B cell (primary cell): ENCODE data around the gene GAD2. TPM values are rescaled to one million over a fixed set of nuclear protein-coding genes. Genes with fewer than 3 reads are reported as not detected.

Experiments
- ATAC-seq: fragments of 200-7000 bp; cut with Tn5 transposase; one replicate; pipeline ENCODE4 v1.10.0; 2021; ENCODE audit warnings: low read depth, mild to moderate bottlenecking, moderate number of reproducible peaks, moderate library complexity
- CTCF ChIA-PET: fragments of 350-600 bp; sonication (Branson Sonifier 250); formaldehyde crosslinking; loops from one replicate; lab custom pipeline; 2021; ENCODE audit warnings: antibody characterized with exemption, inconsistent platforms; lab: Charles Lee
- POLR2A ChIA-PET: fragments of 350-600 bp; sonication (Branson Sonifier 250); formaldehyde crosslinking; loops from one replicate; lab custom pipeline; 2021; ENCODE audit warnings: antibody characterized with exemption; lab: Charles Lee
- DNase-seq: peaks from one replicate; pipeline ENCODE4 v3.0.0; 2013
- H2AFZ ChIP-seq: 2 replicates; pipeline ENCODE4 v1.6.1; 2012; ENCODE audit warnings: mild to moderate bottlenecking, low read depth, low read length; ENCODE audit not compliant: insufficient read depth, poor library complexity, severe bottlenecking
- H3K27ac ChIP-seq, 2 donors: 1 replicate in 1 of 2; 2 replicates in 1 of 2; pipeline ENCODE4 v1.5.1; 2012 to 2013; ENCODE audit warnings: low read length in 2 of 2, mild to moderate bottlenecking in 2 of 2, moderate library complexity in 1 of 2
- H3K27me3 ChIP-seq, 4 experiments: fragments of 200-600 bp in 1 of 4; sonication (generic) in 1 of 4; replicated peaks in 1 of 4; 1 replicate in 2 of 4; 2 replicates in 2 of 4; pipeline versions ENCODE4 v1.6.1 to v1.7.0; 2013 to 2016; ENCODE audit warnings: low read length in 3 of 4, mild to moderate bottlenecking in 2 of 4, mixed read lengths in 1 of 4, moderate library complexity in 1 of 4; ENCODE audit not compliant: insufficient read depth in 4 of 4, control insufficient read depth in 3 of 4; ENCODE audit errors: control extremely low read depth in 1 of 4
- H3K36me3 ChIP-seq, 2 experiments: replicated peaks in 1 of 2; 1 replicate in 1 of 2; 2 replicates in 1 of 2; pipeline versions ENCODE4 v1.6.1 to v1.7.1; 2013; ENCODE audit warnings: low read length in 1 of 2; ENCODE audit not compliant: insufficient read depth in 2 of 2, control insufficient read depth in 1 of 2; ENCODE audit errors: control extremely low read depth in 1 of 2, extremely low read depth in 1 of 2
- H3K4me1 ChIP-seq, 2 donors: fragments of 200-600 bp in 1 of 2; sonication (generic) in 1 of 2; 1 replicate in 1 of 2; 2 replicates in 1 of 2; pipeline versions ENCODE4 v1.5.1 to v1.6.1; 2013 to 2017; ENCODE audit warnings: low read length in 2 of 2; ENCODE audit not compliant: control insufficient read depth in 2 of 2, insufficient read depth in 2 of 2
- H3K4me2 ChIP-seq: replicated peaks from 2 replicates; pipeline ENCODE3; 2012; ENCODE audit warnings: mild to moderate bottlenecking, low read depth, low read length; ENCODE audit not compliant: poor library complexity, severe bottlenecking
- H3K4me3 ChIP-seq, 5 experiments: fragments of 200-600 bp in 1 of 5; sonication (generic) in 1 of 5; 1 replicate in 3 of 5; 2 replicates in 2 of 5; pipeline versions ENCODE4 v1.5.1 to v1.7.0; 2011 to 2016; ENCODE audit warnings: low read length in 4 of 5, mild to moderate bottlenecking in 4 of 5, low read depth in 2 of 5, control low read depth in 1 of 5, moderate library complexity in 1 of 5; ENCODE audit not compliant: insufficient read depth in 1 of 5; ENCODE audit errors: control extremely low read depth in 1 of 5, extremely low read depth in 1 of 5
- H3K79me2 ChIP-seq: fragments of 200-600 bp; sonication (generic); one replicate; pipeline ENCODE4 v1.6.0; 2016; ENCODE audit warnings: low read length; ENCODE audit not compliant: control insufficient read depth, insufficient read depth
- H3K9ac ChIP-seq: fragments of 200-600 bp; sonication (generic); 2 replicates; pipeline ENCODE4 v1.6.1; 2017; ENCODE audit warnings: mild to moderate bottlenecking, low read length, moderate library complexity
- H3K9me3 ChIP-seq, 3 donors: one replicate each; pipeline versions ENCODE4 v1.6.1 to v1.7.1; 2013; ENCODE audit warnings: low read length in 2 of 3; ENCODE audit not compliant: control insufficient read depth in 2 of 3, insufficient read depth in 1 of 3; ENCODE audit errors: control extremely low read depth in 1 of 3
- H4K20me1 ChIP-seq: 2 replicates; pipeline ENCODE4 v1.6.0; 2012; ENCODE audit warnings: mild to moderate bottlenecking, low read length; ENCODE audit not compliant: insufficient read depth, control insufficient read depth, poor library complexity, severe bottlenecking
- H3K27ac Mint-ChIP-seq: one replicate; pipeline ENCODE4 v1.8.0; 2021; ENCODE audit warnings: mixed read lengths
- H3K27me3 Mint-ChIP-seq: one replicate; pipeline ENCODE4 v1.8.0; 2021; ENCODE audit warnings: mixed read lengths
- H3K4me1 Mint-ChIP-seq: one replicate; pipeline ENCODE4 v1.8.0; 2021; ENCODE audit warnings: mixed read lengths
- H3K4me3 Mint-ChIP-seq: one replicate; pipeline ENCODE4 v1.8.0; 2021; ENCODE audit warnings: mixed read lengths
- H3K9me3 Mint-ChIP-seq: one replicate; pipeline ENCODE4 v1.8.0; 2022; ENCODE audit warnings: mixed read lengths; ENCODE audit not compliant: insufficient read depth
- EZH2 ChIP-seq: IDR thresholded peaks from 2 replicates; pipeline ENCODE4 v1.6.1; 2012; ENCODE audit warnings: borderline replicate concordance, low read depth, mild to moderate bottlenecking, moderate library complexity, low read length; ENCODE audit not compliant: insufficient read depth, poor library complexity, severe bottlenecking
- WGBS: methylation state at CpG from one replicate; pipeline ENCODE4 v1.1.5; 2013; ENCODE audit warnings: missing lambda C conversion rate; ENCODE audit not compliant: insufficient coverage; 5-methylcytosine and 5-hydroxymethylcytosine counted together
- intact Hi-C: fragments of 100-400 bp; cut with micrococcal nuclease; formaldehyde crosslinking; loops from one replicate; pipeline ENCODE4 v1.10.0; 2022
- polyA plus RNA-seq: library from polyadenylated mRNA; depleted of rRNA; stranded (reverse); fragments of >200 nt; gene quantifications from 2 replicates; pipeline ENCODE4 v1.2.3, GENCODE V29; 2012
- total RNA-seq, 2 donors: library from RNA; stranded (reverse); fragments of 120-200 nt in 1 of 2; gene quantifications; 1 replicate in 1 of 2; 2 replicates in 1 of 2; pipeline versions ENCODE4 v1.2.3 to v1.2.4, GENCODE V29; 2013 to 2022
- TF ChIP-seq, protein P1 (sequence below): fragments of 200-600 bp; IDR thresholded peaks from one replicate; pipeline ENCODE4 v1.8.0; 2022; ENCODE audit warnings: antibody characterized with exemption, mild to moderate bottlenecking

The GAD2 gene
- total and polyA plus RNA-seq, 2 donors (not counting 1 experiment from before 2014, with no cell fraction given): not detected

DNA sequence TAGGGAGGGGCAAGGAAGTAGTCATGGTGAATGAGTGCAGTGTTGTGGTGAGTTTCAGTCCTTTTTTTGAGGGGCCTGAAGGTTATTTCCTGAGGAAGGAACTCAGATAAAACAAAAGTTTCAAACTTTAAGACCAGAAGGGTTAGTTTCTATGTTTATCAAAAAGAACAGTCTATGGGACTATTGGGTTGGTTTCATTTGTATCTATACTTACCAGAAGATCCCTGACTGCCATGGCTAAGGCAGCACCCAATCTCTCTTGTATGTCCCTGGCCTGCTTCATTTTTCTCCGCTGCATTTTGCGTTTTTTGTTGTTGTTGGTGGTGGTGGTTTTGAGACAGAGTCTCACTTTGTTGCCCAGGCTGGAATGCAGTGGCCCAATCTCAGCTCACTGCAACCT is 19.3 kb upstream of the GAD2 start:
- ChIA-PET POLR2A (no interaction called here), CTCF (no interaction called here)
- ATAC-seq: no peak
- H3K27me3 ChIP-seq: peaks cover 0 to 3% (median 0%) of the 10 kb centered on the region in 4 experiments
- H3K9me3 ChIP-seq: peaks cover 0 to 4% (median 0%) of the 10 kb centered on the region in 3 donors
- Mint-ChIP-seq H3K27me3 (peaks cover 7% of the 10 kb centered on the region), H3K9me3 (peaks cover 3% of the 10 kb centered on the region), H3K4me1 (peaks cover 3% of the 10 kb centered on the region), H3K4me3 (no peak overlapping the region), H3K27ac (no peak overlapping the region)
- H3K36me3 ChIP-seq: no peaks in the 10 kb centered on the region
- no peaks in the 10 kb centered on the region for H3K79me2 ChIP-seq
- H4K20me1 ChIP-seq: no peaks in the 10 kb centered on the region
- H3K4me1 ChIP-seq: no peaks in the 10 kb centered on the region
- DNase-seq: no peak
- TF ChIP-seq, protein P1, sequence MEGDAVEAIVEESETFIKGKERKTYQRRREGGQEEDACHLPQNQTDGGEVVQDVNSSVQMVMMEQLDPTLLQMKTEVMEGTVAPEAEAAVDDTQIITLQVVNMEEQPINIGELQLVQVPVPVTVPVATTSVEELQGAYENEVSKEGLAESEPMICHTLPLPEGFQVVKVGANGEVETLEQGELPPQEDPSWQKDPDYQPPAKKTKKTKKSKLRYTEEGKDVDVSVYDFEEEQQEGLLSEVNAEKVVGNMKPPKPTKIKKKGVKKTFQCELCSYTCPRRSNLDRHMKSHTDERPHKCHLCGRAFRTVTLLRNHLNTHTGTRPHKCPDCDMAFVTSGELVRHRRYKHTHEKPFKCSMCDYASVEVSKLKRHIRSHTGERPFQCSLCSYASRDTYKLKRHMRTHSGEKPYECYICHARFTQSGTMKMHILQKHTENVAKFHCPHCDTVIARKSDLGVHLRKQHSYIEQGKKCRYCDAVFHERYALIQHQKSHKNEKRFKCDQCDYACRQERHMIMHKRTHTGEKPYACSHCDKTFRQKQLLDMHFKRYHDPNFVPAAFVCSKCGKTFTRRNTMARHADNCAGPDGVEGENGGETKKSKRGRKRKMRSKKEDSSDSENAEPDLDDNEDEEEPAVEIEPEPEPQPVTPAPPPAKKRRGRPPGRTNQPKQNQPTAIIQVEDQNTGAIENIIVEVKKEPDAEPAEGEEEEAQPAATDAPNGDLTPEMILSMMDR: no peak
- TF ChIP-seq EZH2: no peak
- WGBS: 92% methylated on average over 2 of the region's 2 CpGs
- H2AFZ ChIP-seq: no peak overlapping the region
- no peak overlapping the region for H3K9ac ChIP-seq
- no peak overlapping the region for H3K4me2 ChIP-seq
- no peak overlapping the region for H3K4me3 ChIP-seq
- no peak overlapping the region for H3K27ac ChIP-seq
- intact Hi-C loops: no loop called here

GRCh38 chr10:26198119-26198518 is 18.5 kb upstream of the GAD2 start:
- WGBS: 94% methylated on average over 8 of the region's 9 CpGs
- H4K20me1 ChIP-seq: no peaks in the 10 kb centered on the region
- H3K9me3 Mint-ChIP-seq: peaks cover 3% of the 10 kb centered on the region
- H3K4me3 ChIP-seq: no peak overlapping the region
- H3K27ac ChIP-seq: no peak overlapping the region
- TF ChIP-seq EZH2: no peak
- TF ChIP-seq, protein P1: no peak
- peaks cover 3% of the 10 kb centered on the region for H3K4me1 Mint-ChIP-seq
- intact Hi-C loops: no loop called here
- peaks cover 0 to 4% (median 0%) of the 10 kb centered on the region in 3 donors for H3K9me3 ChIP-seq
- peaks cover 7% of the 10 kb centered on the region for H3K27me3 Mint-ChIP-seq
- peaks cover 0 to 3% (median 0%) of the 10 kb centered on the region in 4 experiments for H3K27me3 ChIP-seq
- CTCF ChIA-PET: no interaction called here
- no peaks in the 10 kb centered on the region for H3K4me1 ChIP-seq
- H3K27ac Mint-ChIP-seq: no peak overlapping the region
- H3K79me2 ChIP-seq: no peaks in the 10 kb centered on the region
- POLR2A ChIA-PET: no interaction called here
- no peaks in the 10 kb centered on the region for H3K36me3 ChIP-seq
- no peak overlapping the region for H3K4me2 ChIP-seq
- H3K9ac ChIP-seq: no peak overlapping the region
- DNase-seq (no peak), ATAC-seq (no peak)
- no peak overlapping the region for H2AFZ ChIP-seq
- H3K4me3 Mint-ChIP-seq: no peak overlapping the region
